Stimulated activated CD4-positive, alpha-beta T cell treated with anti-CD3 and anti-CD28 coated beads, Interleukin-4, amount 100 ng/mL, for 4 hours (primary cell): Measurements from ENCODE around the gene TMEM176B.

Experiments
- DNase-seq, 2 experiments: peaks; one replicate each; pipeline ENCODE4 v3.0.0-alpha.2; 2020

Gene TMEM176B

DNA sequence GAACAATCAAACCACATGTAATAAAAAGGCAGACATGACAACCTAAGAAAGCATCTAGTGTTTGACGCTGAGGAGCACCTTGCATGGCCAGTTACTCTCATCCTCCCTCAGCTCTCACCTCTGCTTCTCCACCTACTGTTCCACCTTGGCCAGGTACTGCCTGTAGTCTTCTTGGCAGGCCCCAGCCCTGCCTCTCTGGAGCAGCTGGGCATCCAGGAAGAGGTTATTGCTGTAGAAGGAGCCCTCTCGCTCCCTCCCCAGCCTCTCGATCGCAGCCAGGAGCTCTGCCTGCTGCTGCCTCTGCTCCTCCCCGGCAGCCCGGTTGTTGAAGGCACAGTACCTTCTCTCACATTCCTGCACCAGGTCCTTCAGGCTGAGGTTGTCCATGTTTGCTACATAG lies 53.2 kb downstream of the TMEM176B start:
- no peak for DNase-seq

DNA sequence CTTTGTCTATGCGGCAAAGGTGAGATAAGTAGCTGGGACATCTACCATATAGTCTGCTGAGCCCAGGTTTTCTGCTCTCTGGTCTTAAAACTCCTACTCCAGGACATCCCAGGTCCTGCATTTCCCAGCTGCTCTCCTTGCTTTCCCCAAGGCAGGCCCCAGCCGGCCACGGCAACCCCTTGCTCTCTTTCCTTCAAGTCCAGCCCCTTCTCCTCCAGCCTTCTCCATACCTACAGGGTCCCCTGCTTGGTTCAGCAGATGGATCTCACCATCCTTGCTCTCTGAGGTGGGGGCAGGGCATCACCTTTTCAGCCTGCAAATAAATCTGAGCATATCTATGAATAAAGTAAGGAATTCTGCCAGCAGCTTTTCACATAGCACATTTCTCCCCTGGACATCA lies 54.3 kb downstream of the TMEM176B start:
- no peak for DNase-seq

DNA sequence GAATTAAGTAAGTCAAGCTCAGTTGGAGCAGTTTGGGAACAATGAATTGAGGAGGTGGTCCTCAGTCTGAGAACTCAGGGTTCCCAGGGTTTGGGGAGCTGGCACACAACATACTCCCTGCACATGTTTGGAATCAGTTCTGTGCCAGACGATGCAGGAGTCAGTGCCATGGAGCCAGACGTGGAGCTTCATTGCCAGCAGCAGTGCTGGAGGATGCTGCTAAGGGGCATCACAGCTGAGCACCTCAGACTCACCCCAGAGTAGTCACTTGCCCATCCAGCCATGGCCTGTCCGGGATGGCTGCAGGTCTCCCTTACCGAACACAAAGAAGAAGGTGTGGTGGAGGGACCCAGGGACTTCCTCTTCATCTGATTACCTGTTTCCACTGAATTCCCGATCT lies 55.1 kb downstream of the TMEM176B start:
- DNase-seq = no peak

DNA sequence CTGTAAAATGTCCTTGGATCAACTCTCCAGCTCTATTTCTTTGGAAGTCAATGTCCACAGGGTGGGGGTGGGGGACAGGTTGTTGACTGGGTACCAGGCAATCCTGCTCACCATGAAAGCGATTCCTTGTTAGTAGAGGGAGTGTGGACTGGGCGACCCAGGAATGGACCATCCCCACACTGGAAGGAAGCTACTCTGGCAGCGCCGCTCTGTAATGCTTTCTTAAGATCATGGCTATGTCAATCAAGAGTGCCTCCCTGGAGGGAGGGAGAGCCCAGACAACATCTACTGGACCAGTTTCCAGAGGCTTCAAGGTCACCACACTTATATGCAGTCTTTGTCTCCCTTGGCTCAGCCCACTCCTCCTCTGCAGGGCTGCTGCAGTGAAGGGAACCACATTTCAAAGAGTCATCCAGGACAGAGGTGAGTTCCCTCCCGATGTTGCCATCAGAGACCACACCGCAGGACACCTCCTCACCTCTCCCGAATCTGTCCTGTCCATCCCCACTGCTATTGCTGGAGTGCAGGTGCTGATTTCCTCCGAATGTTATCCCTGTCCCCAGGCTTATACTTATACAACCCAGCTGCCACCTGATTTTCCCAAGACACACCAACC lies 56.0 kb downstream of the TMEM176B start:
- DNase-seq = no peak

DNA sequence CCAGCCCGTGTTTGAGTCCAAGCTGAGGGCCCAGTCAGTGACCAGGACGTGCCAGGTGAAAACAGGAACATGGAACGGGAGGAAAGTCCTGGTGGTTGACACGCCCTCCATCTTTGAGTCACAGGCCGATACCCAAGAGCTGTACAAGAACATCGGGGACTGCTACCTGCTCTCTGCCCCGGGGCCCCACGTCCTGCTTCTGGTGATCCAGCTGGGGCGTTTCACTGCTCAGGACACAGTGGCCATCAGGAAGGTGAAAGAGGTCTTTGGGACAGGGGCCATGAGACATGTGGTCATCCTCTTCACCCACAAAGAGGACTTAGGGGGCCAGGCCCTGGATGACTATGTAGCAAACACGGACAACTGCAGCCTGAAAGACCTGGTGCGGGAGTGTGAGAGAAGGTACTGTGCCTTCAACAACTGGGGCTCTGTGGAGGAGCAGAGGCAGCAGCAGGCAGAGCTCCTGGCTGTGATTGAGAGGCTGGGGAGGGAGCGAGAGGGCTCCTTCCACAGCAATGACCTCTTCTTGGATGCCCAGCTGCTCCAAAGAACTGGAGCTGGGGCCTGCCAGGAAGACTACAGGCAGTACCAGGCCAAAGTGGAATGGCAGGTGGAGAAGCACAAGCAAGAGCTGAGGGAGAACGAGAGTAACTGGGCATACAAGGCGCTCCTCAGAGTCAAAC lies 57.7 kb downstream of the TMEM176B start:
- no peak for DNase-seq
